Measurements from ENCODE around the gene TMEM150A. TPM values are rescaled to one million over a fixed set of nuclear protein-coding genes. Genes with fewer than 3 reads are reported as not detected.

Gene TMEM150A
- total and polyA plus RNA-seq, 5 donors from 2014 or later: 4.9 to 11.3 (median 8.4) TPM

DNA sequence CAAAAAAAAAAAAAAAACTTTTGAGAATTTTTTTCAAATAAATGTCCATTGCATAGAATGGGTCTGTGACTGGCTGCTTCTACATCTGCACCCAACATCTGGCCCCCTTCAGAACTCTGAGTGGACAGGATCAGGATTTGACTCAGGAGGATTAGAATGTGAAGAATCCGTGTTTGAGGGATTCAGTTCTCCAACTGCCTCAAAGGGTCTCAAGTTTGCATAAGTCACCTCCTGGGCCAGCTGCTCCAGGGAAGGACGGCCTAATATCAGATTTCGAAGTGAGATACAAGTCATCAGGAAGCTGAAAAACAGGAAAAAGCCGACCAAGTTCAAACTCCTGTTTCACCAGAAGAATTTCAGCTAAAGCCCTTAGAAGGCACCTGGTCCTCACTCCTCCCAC, 52.7 kb downstream of the TMEM150A start:
- no peaks in the 10 kb centered on the region for H3K9me3 Mint-ChIP-seq
- H3K4me1 Mint-ChIP-seq: peaks cover 0 to 8% (median 4%) of the 10 kb centered on the region in 4 donors
- Histone ChIP-seq H3K4me1 (ENCODE audit: control insufficient read depth, insufficient read depth, low read length, poor library complexity, severe bottlenecking) (no peaks in the 10 kb centered on the region), H3K9me3 (ENCODE audit: control insufficient read depth in 2 of 2, low read length in 2 of 2) (no peaks in the 10 kb centered on the region), H3K4me3 (ENCODE audit: low read depth, low read length) (no peak overlapping the region), H3K27ac (ENCODE audit: insufficient read depth, low read length, poor library complexity, severe bottlenecking) (no peak overlapping the region), H3K27me3 (ENCODE audit: control insufficient read depth, insufficient read depth, low read length) (no peaks in the 10 kb centered on the region), H3K36me3 (ENCODE audit: control insufficient read depth, insufficient read depth, low read length) (peaks cover 51% of the 10 kb centered on the region)
- no peak for ATAC-seq (ENCODE audit: low read depth in 2 of 2)
- H3K27ac Mint-ChIP-seq: no peak overlapping the region
- DNase-seq: no peak
- no peak overlapping the region for H3K4me3 Mint-ChIP-seq
- peaks cover 24% of the 10 kb centered on the region for H3K36me3 Mint-ChIP-seq
- no peaks in the 10 kb centered on the region for H3K27me3 Mint-ChIP-seq

DNA sequence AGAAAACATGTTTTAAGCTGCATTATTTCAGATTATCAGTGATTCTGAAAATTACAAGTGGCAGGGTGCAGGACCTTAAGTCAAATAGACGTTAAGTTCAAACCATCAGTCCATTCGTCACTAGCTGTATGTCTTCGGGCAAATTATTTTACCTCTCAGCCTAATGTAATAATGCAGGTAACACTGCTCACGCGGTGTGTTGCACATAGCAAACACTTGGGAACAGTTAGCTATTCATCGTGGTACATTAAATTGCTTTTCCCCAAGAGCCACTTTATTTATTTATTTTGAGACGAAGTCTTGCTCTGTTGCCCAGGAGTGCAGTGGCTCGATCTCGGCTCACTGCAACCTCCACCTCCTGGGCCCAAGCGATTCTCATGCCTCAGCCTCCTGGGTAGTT, 53.4 kb downstream of the TMEM150A start:
- no peaks in the 10 kb centered on the region for H3K27me3 ChIP-seq (ENCODE audit: control insufficient read depth, insufficient read depth, low read length)
- DNase-seq (no peak), ATAC-seq (ENCODE audit: low read depth in 2 of 2) (no peak)
- H3K27ac ChIP-seq (ENCODE audit: insufficient read depth, low read length, poor library complexity, severe bottlenecking): no peak overlapping the region
- Mint-ChIP-seq H3K9me3 (no peaks in the 10 kb centered on the region), H3K36me3 (peaks cover 25% of the 10 kb centered on the region), H3K27me3 (no peaks in the 10 kb centered on the region), H3K4me1 (peaks cover 0 to 8% (median 5%) of the 10 kb centered on the region in 4 donors), H3K27ac (no peak overlapping the region), H3K4me3 (no peak overlapping the region)
- peaks cover 51% of the 10 kb centered on the region for H3K36me3 ChIP-seq (ENCODE audit: control insufficient read depth, insufficient read depth, low read length)
- H3K4me1 ChIP-seq (ENCODE audit: control insufficient read depth, insufficient read depth, low read length, poor library complexity, severe bottlenecking): no peaks in the 10 kb centered on the region
- H3K4me3 ChIP-seq (ENCODE audit: low read depth, low read length): no peak overlapping the region
- no peaks in the 10 kb centered on the region for H3K9me3 ChIP-seq (ENCODE audit: control insufficient read depth in 2 of 2, low read length in 2 of 2)

DNA sequence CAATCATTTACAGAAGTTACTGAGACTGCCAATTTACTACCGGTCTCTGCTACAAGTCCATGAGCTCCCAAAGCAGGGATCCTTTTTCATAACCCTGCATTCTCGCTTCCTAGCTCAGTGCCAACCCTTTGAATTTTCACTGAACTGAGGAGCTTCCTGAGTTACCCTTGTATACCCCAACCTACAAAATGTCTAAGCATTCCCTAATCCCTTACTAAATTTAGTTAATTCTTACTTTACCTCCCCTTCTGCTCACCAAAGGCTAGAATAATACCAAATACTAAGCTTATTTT, 53.9 kb downstream of the TMEM150A start:
- H3K4me3 ChIP-seq (ENCODE audit: low read depth, low read length): no peak overlapping the region
- peaks cover 0 to 8% (median 6%) of the 10 kb centered on the region in 4 donors for H3K4me1 Mint-ChIP-seq
- peak overlapping the region in 1 of 3 donors; percentile 26 for H3K27ac Mint-ChIP-seq
- H3K27me3 ChIP-seq (ENCODE audit: control insufficient read depth, insufficient read depth, low read length): no peaks in the 10 kb centered on the region
- H3K36me3 Mint-ChIP-seq: peaks cover 29% of the 10 kb centered on the region
- DNase-seq (no peak), ATAC-seq (ENCODE audit: low read depth in 2 of 2) (no peak)
- H3K27me3 Mint-ChIP-seq: no peaks in the 10 kb centered on the region
- no peak overlapping the region for H3K27ac ChIP-seq (ENCODE audit: insufficient read depth, low read length, poor library complexity, severe bottlenecking)
- peaks cover 52% of the 10 kb centered on the region for H3K36me3 ChIP-seq (ENCODE audit: control insufficient read depth, insufficient read depth, low read length)
- H3K4me1 ChIP-seq (ENCODE audit: control insufficient read depth, insufficient read depth, low read length, poor library complexity, severe bottlenecking): no peaks in the 10 kb centered on the region
- no peaks in the 10 kb centered on the region for H3K9me3 Mint-ChIP-seq
- no peak overlapping the region for H3K4me3 Mint-ChIP-seq
- H3K9me3 ChIP-seq (ENCODE audit: control insufficient read depth in 2 of 2, low read length in 2 of 2): no peaks in the 10 kb centered on the region

Other genes starting within 250 kb of the TMEM150A start
- gene RETSAT, start 248.2 kb downstream of the TMEM150A start, total RNA-seq: 32.4 TPM
- 10 to 100 TPM; 13.8 to 18.1 (median 15.8) TPM for gene RETSAT, start 248.2 kb downstream of the TMEM150A start, polyA plus RNA-seq
- gene ELMOD3, start 247.9 kb downstream of the TMEM150A start, total RNA-seq: 21.5 TPM
- 10 to 100 TPM; 13.5 to 16.3 (median 15.4) TPM for gene ELMOD3, start 247.9 kb downstream of the TMEM150A start, polyA plus RNA-seq
- gene CAPG, start 192.3 kb downstream of the TMEM150A start, total RNA-seq: 44.5 TPM
- gene CAPG, start 192.3 kb downstream of the TMEM150A start, polyA plus RNA-seq: 10 to 100 TPM; 19.9 to 74.7 (median 44.6) TPM
- gene SH2D6, start 184.0 kb downstream of the TMEM150A start, total RNA-seq: 0.25 TPM
- not detected for gene SH2D6, start 184.0 kb downstream of the TMEM150A start, polyA plus RNA-seq
- gene MAT2A, start 63.5 kb downstream of the TMEM150A start, total RNA-seq: 137 TPM
- 100 to 1,000 TPM in 3 of 4 donors, 10 to 100 TPM in 1; 82.2 to 141 (median 108) TPM for gene MAT2A, start 63.5 kb downstream of the TMEM150A start, polyA plus RNA-seq
- gene GGCX, start 41.2 kb downstream of the TMEM150A start, total RNA-seq: 20.0 TPM
- gene GGCX, start 41.2 kb downstream of the TMEM150A start, polyA plus RNA-seq: 10 to 100 TPM; 16.7 to 28.1 (median 17.7) TPM
- 105 TPM for gene VAMP8, start 25.1 kb downstream of the TMEM150A start, total RNA-seq
- gene VAMP8, start 25.1 kb downstream of the TMEM150A start, polyA plus RNA-seq: 100 to 1,000 TPM; 393 to 484 (median 437) TPM
- 54.8 TPM for gene VAMP5, start 18.3 kb downstream of the TMEM150A start, total RNA-seq
- gene VAMP5, start 18.3 kb downstream of the TMEM150A start, polyA plus RNA-seq: 100 to 1,000 TPM; 155 to 215 (median 185) TPM
- gene RNF181, start 7.0 kb downstream of the TMEM150A start, total RNA-seq: 47.0 TPM
- gene RNF181, start 7.0 kb downstream of the TMEM150A start, polyA plus RNA-seq: 100 to 1,000 TPM; 233 to 297 (median 251) TPM
- 43.9 TPM for gene C2orf68, start 9.4 kb upstream of the TMEM150A start, total RNA-seq
- gene C2orf68, start 9.4 kb upstream of the TMEM150A start, polyA plus RNA-seq: 10 to 100 TPM; 17.4 to 20.6 (median 18.7) TPM
- gene USP39, start 13.5 kb upstream of the TMEM150A start, total RNA-seq: 62.6 TPM
- 10 to 100 TPM; 67.1 to 86.0 (median 74.0) TPM for gene USP39, start 13.5 kb upstream of the TMEM150A start, polyA plus RNA-seq
- not detected for gene SFTPB, start 65.5 kb upstream of the TMEM150A start, total RNA-seq
- gene SFTPB, start 65.5 kb upstream of the TMEM150A start, polyA plus RNA-seq: not detected
- gene GNLY, start 91.7 kb upstream of the TMEM150A start, total RNA-seq: 2.4 TPM
- gene GNLY, start 91.7 kb upstream of the TMEM150A start, polyA plus RNA-seq: 10 to 100 TPM in 1 of 4 donors, 1 to 10 TPM in 3; 6.4 to 10.9 (median 9.2) TPM
- not detected for gene ATOH8, start 151.3 kb upstream of the TMEM150A start, total RNA-seq
- not detected for gene ATOH8, start 151.3 kb upstream of the TMEM150A start, polyA plus RNA-seq

Data from CD4-positive, CD25-positive, alpha-beta regulatory T cell (primary cell).